HK-2 (cell line): Measurements from ENCODE around the gene TAOK3.
"Not testable (repeated sequence)": the region's sequence is repeated elsewhere in the genome, so short reads cannot be mapped to it uniquely, and the experiment has no call there.

Experiments used
- DNase-seq: peaks from one replicate; pipeline ENCODE4 v3.0.0-alpha.2; 2018; ENCODE audit not compliant: unreplicated experiment

Gene TAOK3

DNA sequence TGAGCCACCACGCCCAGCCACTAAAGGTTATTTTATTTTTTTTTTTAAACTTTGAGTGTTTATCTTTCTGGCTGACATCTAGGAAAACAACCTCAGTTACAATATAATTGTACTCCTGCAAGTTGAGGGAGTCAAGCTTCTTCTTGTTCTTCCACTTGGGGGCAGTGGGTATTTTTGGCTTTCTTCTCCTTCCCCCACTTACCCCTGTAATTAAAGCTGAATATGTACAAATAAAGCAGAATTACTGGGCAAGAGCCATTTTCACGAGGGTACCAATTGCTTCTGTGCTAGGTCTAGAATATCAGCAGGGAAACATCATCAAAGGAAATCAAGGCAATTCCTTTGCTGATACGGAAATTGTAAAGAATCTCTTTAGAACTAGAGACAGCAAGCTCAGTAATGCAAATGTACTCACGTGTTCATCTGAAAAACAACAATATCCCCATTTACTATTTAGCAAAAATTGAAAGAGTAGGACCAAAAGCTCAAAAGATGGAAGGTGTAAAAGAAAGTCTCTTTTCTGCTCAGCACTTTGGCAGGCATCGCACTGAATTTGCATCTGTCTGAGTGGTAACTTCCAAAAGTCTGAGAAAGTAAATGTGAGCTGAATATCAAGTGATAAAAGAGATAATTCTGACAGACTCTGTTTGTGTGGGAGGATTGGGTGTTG lies 72.8 kb downstream of the TAOK3 start:
- no peak for DNase-seq

DNA sequence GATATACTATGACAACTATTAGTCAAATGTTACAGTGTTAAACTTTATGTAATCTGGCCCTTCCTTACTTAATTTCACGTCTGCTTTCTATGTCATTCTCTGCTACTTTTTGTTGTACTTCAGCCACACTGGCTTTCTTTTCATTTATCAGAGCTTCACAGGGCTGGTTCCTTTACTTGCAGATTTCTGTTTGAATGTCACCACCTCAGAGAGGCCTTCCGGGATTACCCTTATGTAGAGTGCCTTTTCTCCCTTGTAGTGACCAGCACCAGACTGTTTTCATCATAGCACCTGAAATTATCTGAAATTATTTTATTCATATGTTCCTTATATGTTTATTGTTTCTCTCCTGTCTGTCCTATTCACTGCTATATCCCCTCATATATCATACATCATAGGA lies 75.4 kb downstream of the TAOK3 start:
- no peak for DNase-seq

DNA sequence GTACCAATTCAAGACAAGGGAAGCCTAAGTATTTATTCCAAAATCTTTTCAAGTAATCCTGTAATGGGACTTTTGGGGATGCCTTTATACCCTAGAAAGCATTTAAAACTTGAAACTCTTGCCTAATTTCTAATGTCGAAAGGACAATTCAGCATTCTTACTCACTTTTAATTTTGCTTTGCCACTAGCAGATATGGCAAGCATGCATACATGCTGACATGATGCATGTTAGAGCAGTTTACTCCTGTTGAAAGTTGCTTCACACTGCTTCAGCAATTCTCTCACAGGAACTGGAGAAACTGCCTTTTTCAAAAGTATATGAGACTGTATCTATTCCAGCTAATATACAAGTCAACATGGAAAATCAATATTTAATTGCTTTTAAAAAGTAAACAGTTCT lies 79.9 kb downstream of the TAOK3 start:
- DNase-seq = no peak

DNA sequence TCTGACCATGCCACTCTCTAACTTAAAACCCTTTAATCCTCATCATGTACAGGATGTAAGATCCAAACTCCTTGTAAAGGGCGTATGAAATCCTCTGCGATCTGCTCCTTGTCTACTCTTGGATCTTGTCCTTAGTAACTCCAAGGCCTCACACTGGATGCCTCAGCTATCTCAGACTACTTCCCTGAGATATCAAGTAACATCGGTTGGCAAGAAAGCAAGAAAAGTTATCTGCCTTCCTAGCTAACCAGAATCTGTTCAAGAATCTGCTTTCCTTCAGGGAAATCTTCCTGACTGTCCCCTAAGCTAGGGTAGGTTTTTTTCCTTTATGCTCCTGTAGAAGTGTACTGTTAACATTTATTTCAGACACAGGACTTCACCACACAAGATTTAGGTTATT lies 82.6 kb downstream of the TAOK3 start:
- DNase-seq = no peak

DNA sequence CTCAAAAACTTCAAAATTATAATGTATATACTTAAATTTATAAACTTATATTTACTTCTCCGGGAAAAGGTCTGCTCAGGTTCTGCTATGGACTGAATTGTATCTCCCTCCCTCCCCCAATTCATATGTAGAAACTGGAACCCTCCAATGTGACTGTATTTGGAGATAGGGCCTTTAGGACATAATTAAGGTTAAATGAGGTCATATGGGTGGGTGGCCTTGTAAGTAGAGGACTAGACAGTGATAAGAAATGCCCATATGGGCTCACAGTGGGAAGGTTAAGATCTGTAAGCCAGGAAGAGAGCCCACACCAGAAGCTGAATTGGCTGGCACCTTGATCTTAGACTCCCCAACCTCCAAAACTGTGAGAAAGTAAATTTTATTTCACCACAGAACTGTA lies 84.5 kb downstream of the TAOK3 start:
- no peak for DNase-seq

DNA sequence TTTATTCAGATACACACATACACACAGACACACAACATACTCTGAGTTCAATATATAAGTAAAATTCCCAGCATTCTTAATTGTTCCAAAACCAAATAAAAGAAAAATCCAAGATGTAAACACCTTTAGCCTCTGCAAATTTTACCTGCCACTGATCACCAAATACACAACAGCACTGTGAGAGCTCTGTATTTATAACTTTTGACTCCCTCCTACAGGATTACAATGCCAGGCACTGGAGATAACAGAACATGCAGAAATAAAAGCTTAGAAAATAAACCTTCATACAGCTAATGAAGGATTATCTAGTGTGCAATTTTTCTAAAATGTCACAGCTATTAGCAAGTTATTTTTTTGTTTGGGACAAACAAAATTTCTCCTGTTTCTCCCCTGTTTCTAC lies 85.0 kb downstream of the TAOK3 start:
- no peak for DNase-seq

DNA sequence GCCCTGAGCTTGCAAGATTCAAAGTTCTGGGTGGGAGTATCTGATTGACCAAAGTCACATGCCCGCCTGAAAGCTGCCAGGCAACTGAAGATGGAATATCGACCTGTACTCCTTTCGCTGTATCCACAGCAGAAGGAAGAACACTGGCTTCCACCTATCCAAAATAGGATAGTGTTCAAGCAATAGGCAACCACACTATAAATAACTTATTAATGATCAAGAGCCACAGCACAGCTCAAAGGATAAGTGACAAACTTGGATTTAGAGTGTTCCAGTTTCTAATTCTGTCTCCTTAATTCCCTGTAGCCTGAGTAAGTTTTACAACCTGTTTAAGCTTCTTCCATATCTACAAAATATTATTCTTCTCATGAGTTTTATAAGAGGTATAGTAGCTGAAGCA lies 89.9 kb downstream of the TAOK3 start:
- no peak for DNase-seq

DNA sequence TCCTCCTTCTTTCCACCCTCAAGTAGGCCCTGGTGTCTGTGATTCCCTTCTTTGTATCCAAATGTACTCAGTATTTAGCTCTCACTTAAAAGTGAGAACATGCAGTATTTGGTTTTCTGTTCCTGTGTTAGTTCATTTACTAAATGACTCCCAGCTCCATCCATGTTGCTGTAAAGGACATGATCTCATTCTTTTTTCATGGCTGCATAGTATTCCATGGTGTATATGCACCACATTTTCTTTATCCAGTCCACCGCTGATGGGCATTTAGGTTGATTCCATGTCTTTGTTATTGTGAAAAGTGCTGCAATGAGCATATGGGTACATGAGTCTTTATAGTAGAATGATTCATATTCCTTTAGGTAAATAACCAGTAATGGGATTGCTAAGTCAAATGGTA lies 94.4 kb downstream of the TAOK3 start:
- DNase-seq = not testable (repeated sequence)

DNA sequence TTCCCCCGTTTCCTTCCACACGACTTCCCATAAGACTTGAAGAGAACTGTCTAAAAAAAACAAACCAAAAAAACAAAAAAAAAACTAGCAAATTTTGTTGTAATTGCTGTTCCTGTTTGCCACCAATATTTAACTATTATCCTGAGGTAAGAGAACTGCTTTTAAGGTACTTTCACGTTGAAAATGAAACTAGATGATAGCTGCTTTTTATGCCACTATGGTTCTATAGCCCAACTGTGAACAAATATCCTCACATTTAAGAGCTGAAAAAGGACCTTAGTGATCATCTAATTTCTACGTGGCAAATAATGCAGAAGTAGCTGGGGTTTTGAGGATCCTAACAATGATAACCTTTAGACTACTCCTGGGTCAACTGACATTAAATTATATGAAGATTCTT lies 98.6 kb downstream of the TAOK3 start:
- DNase-seq = no peak

DNA sequence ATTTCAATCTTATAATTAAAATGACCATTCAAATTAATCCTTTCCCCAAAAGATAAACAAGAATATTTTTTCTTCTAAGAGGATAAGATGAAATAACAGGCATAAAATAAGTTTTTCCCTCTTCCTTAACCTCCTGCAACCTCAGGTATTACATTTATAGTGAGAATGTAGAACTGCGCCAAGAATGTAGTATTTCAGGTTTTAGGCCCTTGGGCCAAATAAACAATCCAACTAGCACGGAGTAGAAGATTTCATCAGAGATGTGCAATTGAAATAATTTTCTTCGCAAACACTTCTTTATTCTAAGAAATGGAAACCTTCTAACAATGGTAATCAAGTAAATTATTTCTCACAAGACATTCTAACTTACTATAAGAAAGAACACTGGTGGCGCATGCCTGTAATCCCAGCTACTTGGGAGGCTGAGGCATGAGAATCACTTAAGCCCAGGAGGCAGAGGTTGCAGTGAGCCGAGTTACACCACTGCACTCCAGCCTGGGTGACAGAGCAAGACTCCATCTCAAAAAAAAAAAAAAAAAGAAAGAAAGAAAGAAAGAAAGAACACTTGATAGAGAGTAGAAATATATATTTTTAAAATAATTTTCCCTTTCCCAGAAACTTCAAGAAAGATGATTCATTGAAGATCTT lies 100.8 kb downstream of the TAOK3 start:
- no peak for DNase-seq

DNA sequence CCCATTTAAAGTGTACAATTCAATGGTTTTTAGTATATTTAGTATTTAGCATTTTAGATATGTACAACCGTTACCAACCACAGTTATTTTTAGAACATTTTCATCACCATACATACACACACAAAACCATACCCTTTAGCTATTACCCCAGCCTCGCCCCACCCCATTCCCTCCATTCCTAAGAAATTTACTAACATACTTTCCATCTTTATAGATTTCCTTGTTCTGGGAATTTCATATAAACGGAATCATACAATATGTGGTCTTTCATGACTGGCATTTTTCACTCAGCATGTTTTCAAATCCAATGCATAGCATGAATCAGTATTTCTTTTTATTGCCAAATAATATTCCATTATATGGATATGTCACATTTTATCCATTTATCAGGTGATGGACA lies 101.5 kb downstream of the TAOK3 start:
- no peak for DNase-seq

DNA sequence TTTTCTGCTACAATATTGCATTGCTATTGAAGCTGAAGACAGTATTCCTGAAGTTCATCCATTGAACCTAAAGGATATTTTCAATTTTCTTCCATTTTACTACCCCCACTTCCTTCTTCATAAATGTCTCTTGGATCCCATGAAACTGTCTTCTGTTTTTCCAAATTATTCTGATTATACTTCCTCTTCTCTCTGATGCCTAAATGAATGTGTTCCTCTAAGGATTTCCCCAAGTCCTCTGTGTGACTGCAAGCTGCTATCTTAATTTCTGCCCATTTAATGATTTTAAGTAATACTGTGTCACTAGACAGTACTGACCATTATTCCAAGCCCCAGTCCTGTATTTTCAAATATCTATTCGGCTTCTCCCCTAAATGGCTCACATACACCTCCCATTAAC lies 102.9 kb downstream of the TAOK3 start:
- DNase-seq = no peak

DNA sequence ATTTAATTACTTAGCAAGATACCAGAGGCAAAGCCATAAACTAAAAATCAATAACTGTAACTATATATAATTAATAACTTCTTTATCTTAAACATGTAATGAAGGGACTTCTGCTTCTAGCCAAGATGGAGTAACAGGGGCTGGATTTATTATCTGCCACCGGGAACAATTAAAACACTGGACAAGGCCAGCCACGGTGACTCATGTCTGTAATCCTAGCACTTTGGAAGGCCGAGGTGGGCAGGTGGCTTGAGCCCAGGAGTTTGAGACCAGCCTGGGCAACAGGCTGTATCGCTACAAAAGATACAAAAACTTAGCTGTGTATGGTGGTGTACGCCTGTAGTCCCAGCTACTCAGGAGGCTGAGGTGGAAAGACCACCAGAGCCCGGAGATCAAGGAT lies 113.6 kb downstream of the TAOK3 start:
- no peak for DNase-seq

DNA sequence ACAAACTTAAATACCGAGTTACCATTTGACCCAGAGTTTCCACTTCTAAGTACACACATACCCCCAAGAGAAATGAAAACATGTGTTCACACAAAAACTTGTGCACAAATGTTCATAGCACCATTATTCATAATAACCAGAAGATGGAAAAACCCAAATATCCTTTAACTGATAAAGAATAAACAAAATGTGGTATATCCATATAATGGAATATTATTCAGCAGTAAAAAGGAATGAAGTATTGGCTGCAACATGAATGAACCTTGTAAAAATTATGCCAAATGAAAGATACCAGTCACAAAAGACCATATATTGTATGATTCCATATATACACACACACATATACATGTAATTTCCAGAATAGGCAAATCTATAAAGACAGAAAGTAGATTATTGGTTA lies 116.4 kb downstream of the TAOK3 start:
- no peak for DNase-seq

DNA sequence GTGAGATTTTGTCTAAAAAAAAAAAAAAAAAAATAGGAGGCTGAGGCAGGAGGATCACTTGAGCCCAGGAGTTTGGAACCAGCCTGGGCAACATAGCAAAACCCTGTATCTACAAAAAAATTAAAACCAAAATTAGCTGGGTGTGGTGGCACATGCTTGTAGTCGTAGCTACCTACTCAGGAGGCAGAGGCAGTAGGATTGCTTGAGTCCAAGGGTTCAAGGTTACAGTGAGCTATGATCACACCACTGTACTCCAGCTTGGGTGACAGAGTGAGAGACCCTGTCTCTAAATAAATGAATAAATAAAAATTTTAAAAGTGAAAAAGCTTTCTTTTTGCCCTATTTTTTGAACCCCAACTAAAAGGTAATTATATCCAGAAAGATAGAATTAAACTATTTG lies 123.2 kb downstream of the TAOK3 start:
- no peak for DNase-seq

DNA sequence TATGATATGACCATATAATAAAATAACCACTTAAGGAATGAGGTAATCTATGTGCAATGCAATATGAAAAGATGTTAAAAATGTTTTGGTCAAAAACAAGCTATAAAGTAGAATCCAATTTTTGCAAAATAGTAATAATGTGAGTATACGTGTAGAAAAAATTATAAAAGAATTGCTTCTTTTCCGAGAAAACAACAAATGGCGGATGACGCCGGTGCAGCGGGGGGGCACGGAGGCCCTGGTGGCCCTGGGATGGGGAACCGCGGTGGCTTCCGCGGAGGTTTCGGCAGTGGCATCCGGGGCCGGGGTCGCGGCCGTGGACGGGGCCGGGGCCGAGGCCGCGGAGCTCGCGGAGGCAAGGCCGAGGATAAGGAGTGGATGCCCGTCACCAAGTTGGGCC lies 126.8 kb downstream of the TAOK3 start:
- not testable (repeated sequence) for DNase-seq

DNA sequence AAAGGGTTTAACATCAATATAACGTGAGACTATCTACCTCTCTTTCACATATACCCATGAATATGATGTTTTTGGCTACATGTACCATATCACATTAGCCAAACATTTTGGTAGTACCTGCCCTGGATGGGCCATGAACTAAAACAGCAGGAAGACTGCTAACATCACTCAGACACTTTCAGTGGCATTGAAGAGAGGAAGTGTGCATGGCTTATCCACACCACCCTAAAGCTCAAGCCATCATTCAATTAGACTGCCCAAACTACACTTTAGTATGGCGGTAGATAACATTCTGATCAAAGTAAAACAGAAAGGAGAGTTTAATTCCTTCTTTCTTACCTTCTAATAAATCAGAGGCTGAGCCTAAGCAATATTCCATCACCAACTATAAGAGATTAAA lies 133.8 kb downstream of the TAOK3 start:
- no peak for DNase-seq

DNA sequence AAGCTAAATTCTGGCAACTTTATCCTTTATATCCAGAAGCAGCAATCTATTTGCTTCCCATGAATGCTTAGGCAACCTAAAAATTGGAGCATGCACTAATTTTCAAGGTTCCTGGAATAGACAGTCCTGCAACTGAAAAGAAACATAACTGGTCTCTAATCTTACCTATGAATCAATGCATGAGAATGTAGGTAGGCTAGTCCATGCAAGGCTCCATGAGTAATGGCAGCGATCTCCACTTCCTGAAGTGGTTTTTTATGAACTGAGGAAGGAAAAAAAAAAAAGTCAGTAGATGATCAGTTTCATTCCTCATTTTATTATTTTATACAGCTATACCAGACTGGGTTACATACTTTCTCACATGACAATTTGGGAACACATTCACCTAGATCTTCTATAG lies 134.8 kb downstream of the TAOK3 start:
- DNase-seq = no peak

DNA sequence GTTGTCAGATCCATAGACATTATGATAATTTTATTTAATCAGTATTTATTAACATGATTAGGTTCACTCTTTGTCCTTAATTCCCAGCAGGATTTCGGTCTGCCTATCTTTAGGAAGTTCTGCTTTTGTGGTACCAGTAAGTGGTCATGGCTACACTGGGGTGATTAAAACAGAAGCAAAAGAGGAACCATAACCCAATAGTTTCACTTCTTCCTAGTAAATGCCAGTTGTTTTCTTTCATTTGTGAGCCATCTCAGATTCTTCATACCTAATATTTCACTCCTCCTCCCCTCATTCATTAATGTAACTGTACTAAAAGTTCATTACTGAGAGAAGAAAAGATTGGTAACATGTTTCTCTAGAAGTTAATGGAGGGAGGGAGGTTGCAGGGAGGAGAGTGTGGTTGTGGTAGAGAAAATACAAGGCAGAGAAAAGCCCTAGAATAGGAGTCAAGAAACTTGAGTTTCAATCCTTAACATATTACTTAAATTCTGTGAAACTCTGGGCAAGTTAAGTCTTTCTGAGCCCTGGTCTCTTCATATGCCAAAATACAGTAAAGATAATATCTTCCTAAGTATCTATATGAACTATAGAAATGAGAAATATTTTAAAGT lies 135.5 kb downstream of the TAOK3 start:
- DNase-seq = no peak

DNA sequence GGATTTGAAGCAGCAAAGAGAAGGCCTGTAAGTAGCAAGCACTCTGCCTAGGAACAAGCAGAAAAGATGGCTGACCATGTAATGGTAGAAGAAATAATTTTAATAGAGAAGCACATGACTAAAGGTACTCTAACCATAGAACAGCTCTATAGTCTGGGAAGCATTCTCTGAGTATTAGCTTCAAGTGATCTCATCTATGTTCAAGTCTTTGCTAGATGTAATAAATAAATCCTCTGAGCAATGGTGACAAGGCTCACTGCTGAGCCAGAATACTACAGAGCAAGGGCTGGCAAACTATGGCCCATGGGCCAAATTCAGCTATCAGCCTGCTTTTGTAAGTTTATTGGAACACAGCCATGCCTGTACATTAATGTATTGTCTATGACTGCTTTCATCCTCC lies 152.0 kb downstream of the TAOK3 start:
- no peak for DNase-seq

DNA sequence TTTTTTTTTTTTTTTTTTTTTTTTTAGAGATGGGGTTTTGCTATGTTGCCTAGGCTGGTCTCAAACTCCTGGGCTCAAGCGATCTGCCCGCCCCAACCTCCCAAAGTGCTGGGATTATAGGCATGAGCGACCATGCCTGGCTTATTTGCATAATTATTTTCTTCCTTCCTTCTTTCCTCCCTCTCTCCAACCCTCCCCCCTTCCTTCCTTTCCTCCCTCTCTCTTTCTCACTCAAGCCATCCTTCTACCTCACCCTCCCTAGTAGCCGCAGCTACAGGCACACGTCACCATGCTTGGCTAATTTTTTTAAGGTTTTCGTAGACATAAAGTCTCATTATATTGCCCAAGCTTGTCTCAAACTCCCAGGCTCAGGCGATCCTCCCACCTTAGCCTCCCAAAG lies 152.9 kb downstream of the TAOK3 start:
- DNase-seq = no peak

DNA sequence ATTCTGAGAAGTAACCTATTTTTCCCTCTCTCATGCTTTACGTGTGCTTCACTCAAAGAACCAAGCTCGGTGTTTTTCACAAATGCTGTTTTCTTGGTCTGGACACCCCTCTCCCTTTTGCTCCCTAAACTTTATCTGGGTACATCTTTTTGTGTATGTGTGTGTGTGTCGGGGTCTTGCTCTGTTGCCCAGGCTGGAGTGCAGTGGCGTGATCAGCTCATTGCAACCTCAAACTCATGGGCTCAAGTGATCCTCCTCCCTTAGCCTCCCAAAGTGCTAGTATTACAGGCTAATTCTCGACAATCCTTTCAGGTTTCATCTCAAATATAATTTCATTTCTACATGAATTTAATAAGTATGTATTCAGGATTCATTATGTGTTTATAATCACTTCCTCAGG lies 153.6 kb downstream of the TAOK3 start:
- DNase-seq = no peak

DNA sequence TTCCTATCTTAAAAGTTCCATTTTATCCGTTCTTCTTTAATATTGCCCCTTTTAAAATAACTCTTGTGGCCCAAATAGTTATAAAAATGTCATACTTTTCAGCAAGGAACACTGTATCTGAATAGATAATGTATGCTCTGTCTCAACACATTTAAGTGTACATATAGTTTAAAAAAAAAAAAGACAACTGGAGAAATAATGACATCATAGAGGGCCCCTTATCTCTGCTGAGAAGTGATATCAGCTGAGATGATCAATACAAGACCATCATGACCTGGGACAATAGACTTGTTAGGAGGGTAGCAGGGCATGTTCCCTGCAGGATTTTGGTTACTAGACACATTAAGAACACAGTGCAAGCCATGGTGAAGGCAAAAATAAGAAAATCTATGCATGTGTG lies 159.3 kb downstream of the TAOK3 start:
- no peak for DNase-seq

DNA sequence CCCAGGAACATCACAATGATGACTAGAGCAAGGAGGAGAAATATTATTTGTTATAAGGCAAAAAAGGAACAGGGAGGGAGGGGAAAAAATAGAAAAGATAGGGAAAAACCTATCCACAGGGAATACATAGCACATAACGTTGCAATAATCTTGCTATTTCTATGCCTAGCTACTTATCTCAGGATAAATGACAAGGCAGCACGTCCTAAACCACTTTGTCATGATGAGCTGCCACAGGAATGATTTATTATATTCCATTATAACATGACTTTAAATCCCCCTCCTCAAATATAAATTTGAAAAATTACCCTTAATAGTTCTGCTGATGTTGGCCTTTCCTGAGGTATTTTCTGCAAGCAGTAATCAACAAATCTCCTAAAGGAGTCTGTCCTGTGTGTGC lies 160.1 kb downstream of the TAOK3 start:
- no peak for DNase-seq
